ENCODE results near the gene DMRTA2. TPM values are rescaled to one million over a fixed set of nuclear protein-coding genes. Genes with fewer than 3 reads are reported as not detected.

The DMRTA2 gene
- total and polyA plus RNA-seq, 2 experiments from 2014 or later = 0.10 TPM; not detected in 1

GRCh38 chr1:50368179-50369007 is 54.9 kb downstream of the DMRTA2 start:
- no peaks in the 10 kb centered on the region for H3K4me1 ChIP-seq (ENCODE audit: insufficient read depth)
- WGBS (ENCODE audit: low lambda C conversion rate, missing lambda C conversion rate) = 26% methylated on average over 31 of the region's 31 CpGs
- peak overlapping the region; percentile 52 for H3K4me2 ChIP-seq
- H3K9me3 ChIP-seq (ENCODE audit: low read depth) = no peaks in the 10 kb centered on the region
- H3K9me2 ChIP-seq (replicated peaks; ENCODE audit: insufficient read depth) = no peaks in the 10 kb centered on the region
- no peak overlapping the region for H2AFZ ChIP-seq
- no peak overlapping the region for H3K27ac ChIP-seq
- H4K20me1 ChIP-seq (ENCODE audit: insufficient read depth, poor library complexity, severe bottlenecking) = no peaks in the 10 kb centered on the region
- no peaks in the 10 kb centered on the region for H3K36me3 ChIP-seq (replicated peaks; ENCODE audit: insufficient read depth, low read depth)
- peaks cover 46% of the 10 kb centered on the region for H3K27me3 ChIP-seq
- peak; percentile 63 for DNase-seq (ENCODE audit: low spot score)
- TF ChIP-seq EZH2 (IDR thresholded peaks at IDR 0.05; ENCODE audit: borderline replicate concordance) (no peak), CTCF (IDR thresholded peaks at IDR 0.05; ENCODE audit: poor library complexity) (peak; percentile 96)
- H3K79me2 ChIP-seq = no peaks in the 10 kb centered on the region
- no peak overlapping the region for H3K4me3 ChIP-seq
